ENCODE measurements around the gene CD2BP2. TPM values are rescaled to one million over a fixed set of nuclear protein-coding genes. Genes with fewer than 3 reads are reported as not detected.

The CD2BP2 gene
- total RNA-seq, 1 experiment from 2014 or later: 48.4 TPM

GRCh38 chr16:30395992-30396585, 41.0 kb upstream of the CD2BP2 start:
- intact Hi-C loops (cut with micrococcal nuclease): no loop called here

DNA sequence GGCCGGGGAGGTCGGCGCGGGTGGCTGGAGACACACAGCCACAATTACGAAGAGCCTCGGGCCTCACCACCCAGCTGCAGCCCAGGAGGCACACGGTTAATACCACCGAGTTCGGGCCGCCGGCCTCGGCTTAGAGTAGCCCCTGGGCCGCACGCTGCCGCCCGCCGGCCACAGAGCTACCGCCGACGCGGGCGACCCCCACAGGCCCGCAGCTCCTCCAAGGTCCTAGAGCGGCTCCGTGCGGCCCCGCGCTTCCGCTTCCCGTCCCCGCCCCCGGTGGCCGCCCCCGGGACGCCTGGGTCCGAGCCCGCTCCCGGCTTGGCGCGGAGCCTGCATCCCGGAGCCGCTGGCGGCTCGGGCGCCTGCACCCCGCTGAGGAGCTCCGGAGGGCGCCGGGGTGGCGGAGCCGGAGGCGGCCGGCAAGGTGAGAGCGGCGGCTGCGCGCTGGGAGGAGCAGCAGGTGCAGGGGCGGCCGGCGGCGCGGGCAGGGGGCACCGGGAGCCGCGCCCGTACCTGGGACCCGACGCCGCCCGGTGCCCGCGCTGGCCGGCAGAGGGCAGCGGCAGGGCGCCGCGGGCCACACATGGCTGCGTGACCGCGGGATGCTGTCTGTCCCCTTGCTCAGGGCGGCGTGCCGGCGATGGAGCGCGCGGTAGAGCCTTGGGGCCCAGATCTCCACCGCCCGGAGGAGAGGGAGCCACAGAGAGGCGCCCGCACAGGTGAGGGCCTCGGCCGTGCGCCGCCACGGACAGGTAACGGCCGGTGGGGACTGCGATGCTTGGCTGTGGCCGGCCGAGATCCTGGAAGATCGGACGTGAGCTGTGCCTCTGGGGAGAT, 40.3 kb upstream of the CD2BP2 start, which contains the start of gene ZNF48:
Gene ZNF48 (plus strand): TSS at position 266 of the 837 bp plus-strand sequence. CDS start 375 bp downstream, at position 641.
- Mint-ChIP-seq H3K4me3 (ENCODE audit: unreplicated experiment) (peak within 1 kb of the TSS; percentile 83), H3K36me3 (ENCODE audit: insufficient read depth, unreplicated experiment) (no peaks in the 10 kb centered on the region), H3K4me1 (ENCODE audit: insufficient read depth, unreplicated experiment) (peaks cover 7% of the 10 kb centered on the region), H3K27me3 (ENCODE audit: insufficient read depth, unreplicated experiment) (no peaks in the 10 kb centered on the region), H3K9me3 (ENCODE audit: unreplicated experiment) (no peaks in the 10 kb centered on the region), H3K27ac (ENCODE audit: low read depth, unreplicated experiment) (peak within 1 kb of the TSS; percentile 44)
- DNase-seq (ENCODE audit: unreplicated experiment): peak; percentile 56
- POLR2A ChIA-PET: interaction anchor here (0.7 to 4.8 kb wide), 15 partner anchors 9 to 298 kb away, joined by 3 to 66 read pairs (median 4); partner anchors contain the start of genes CD2BP2, ZNF688 and ZNF771
- CTCF ChIA-PET: interaction anchor here (0.6 to 2.2 kb wide), 18 partner anchors 8 to 303 kb away, joined by 3 to 11 read pairs (median 4); partner anchors contain the start of genes DCTPP1, TBX6 and ZNF688
- TF ChIP-seq, protein P1, sequence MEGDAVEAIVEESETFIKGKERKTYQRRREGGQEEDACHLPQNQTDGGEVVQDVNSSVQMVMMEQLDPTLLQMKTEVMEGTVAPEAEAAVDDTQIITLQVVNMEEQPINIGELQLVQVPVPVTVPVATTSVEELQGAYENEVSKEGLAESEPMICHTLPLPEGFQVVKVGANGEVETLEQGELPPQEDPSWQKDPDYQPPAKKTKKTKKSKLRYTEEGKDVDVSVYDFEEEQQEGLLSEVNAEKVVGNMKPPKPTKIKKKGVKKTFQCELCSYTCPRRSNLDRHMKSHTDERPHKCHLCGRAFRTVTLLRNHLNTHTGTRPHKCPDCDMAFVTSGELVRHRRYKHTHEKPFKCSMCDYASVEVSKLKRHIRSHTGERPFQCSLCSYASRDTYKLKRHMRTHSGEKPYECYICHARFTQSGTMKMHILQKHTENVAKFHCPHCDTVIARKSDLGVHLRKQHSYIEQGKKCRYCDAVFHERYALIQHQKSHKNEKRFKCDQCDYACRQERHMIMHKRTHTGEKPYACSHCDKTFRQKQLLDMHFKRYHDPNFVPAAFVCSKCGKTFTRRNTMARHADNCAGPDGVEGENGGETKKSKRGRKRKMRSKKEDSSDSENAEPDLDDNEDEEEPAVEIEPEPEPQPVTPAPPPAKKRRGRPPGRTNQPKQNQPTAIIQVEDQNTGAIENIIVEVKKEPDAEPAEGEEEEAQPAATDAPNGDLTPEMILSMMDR (IDR thresholded peaks at IDR 0.05; ENCODE audit: unreplicated experiment): peak; percentile 39
- BruUV-seq (replicated peaks): no TSS peak
- intact Hi-C loops (cut with micrococcal nuclease): no loop called here

More at GRCh38 chr16:30395992-30396585, 41.0 kb upstream of the CD2BP2 start:
- H3K9me3 Mint-ChIP-seq (ENCODE audit: unreplicated experiment): no peaks in the 10 kb centered on the region
- H3K27ac Mint-ChIP-seq (ENCODE audit: low read depth, unreplicated experiment): peak overlapping the region; percentile 44
- no peaks in the 10 kb centered on the region for H3K36me3 Mint-ChIP-seq (ENCODE audit: insufficient read depth, unreplicated experiment)
- H3K4me3 Mint-ChIP-seq (ENCODE audit: unreplicated experiment): peak overlapping the region; percentile 83
- TF ChIP-seq, protein P1 (IDR thresholded peaks at IDR 0.05; ENCODE audit: unreplicated experiment): no peak
- no TSS peak for BruUV-seq (replicated peaks)
- H3K27me3 Mint-ChIP-seq (ENCODE audit: insufficient read depth, unreplicated experiment): no peaks in the 10 kb centered on the region
- ChIA-PET POLR2A (interaction anchor here (1.0 to 4.8 kb wide), 12 partner anchors 11 to 297 kb away, joined by 3 to 66 read pairs (median 4); partner anchors contain the start of genes CD2BP2, ZNF688 and ZNF771), CTCF (interaction anchor here (0.6 to 2.2 kb wide), 12 partner anchors 8 to 233 kb away, joined by 3 to 11 read pairs (median 4); partner anchors contain the start of gene DCTPP1)
- no peak for DNase-seq (ENCODE audit: unreplicated experiment)
- peaks cover 7% of the 10 kb centered on the region for H3K4me1 Mint-ChIP-seq (ENCODE audit: insufficient read depth, unreplicated experiment)

DNA sequence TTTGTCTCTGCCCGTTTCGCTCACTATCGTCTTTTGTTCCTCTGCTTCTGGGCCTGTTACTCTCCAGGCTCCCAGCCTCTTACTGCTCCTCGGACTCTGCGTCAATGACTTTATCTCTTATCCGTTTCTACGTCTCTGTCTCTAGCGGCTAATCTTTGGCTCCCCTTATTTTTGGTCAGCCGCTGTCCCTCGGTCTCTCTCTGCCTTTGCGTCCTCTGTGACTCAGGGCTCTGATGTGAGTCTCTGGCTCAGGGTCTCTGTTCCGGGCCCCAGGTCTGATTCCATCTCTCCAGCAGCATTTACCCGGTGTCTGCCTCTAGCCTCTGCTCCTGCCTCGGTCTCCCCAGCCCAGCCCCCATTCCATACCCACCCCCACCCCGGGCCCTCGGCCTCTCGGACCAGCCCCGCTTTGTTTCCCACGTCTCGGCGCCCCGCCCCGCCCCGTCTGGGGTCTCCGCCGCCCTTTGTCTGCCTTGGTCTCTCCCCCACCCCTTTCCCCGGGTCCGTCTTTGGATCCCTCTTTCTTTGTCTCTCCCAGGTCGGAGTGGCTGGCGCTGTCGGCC, 39.6 kb upstream of the CD2BP2 start:
- POLR2A ChIA-PET: interaction anchor here (0.6 to 4.8 kb wide), 10 partner anchors 8 to 177 kb away, joined by 3 to 66 read pairs (median 6); partner anchors contain the start of genes CD2BP2, ZNF688 and ZNF771

More for the DNA sequence above, 39.6 kb upstream of the CD2BP2 start:
- H3K4me1 Mint-ChIP-seq (ENCODE audit: insufficient read depth, unreplicated experiment): peaks cover 7% of the 10 kb centered on the region
- DNase-seq (ENCODE audit: unreplicated experiment): no peak
- H3K9me3 Mint-ChIP-seq (ENCODE audit: unreplicated experiment): no peaks in the 10 kb centered on the region
- H3K36me3 Mint-ChIP-seq (ENCODE audit: insufficient read depth, unreplicated experiment): no peaks in the 10 kb centered on the region
- no TSS peak for BruUV-seq (replicated peaks)
- intact Hi-C loops (cut with micrococcal nuclease): no loop called here
- H3K27me3 Mint-ChIP-seq (ENCODE audit: insufficient read depth, unreplicated experiment): no peaks in the 10 kb centered on the region
- CTCF ChIA-PET: interaction anchor here (0.7 to 2.3 kb wide), 13 partner anchors 8 to 302 kb away, joined by 3 to 11 read pairs (median 6); partner anchors contain the start of genes TBX6 and ZNF688
- TF ChIP-seq, protein P1 (IDR thresholded peaks at IDR 0.05; ENCODE audit: unreplicated experiment): no peak
- H3K27ac Mint-ChIP-seq (ENCODE audit: low read depth, unreplicated experiment): peak overlapping the region; percentile 3
- H3K4me3 Mint-ChIP-seq (ENCODE audit: unreplicated experiment): peak overlapping the region; percentile 83

Data from MCF 10A (cell line).